H1 (cell line): ENCODE measurements around the gene TMEM145. TPM values are rescaled to one million over a fixed set of nuclear protein-coding genes. Genes with fewer than 3 reads are reported as not detected.

Experiments
- CTCF ChIA-PET: fragments of 300-600 bp; sonication (Branson Sonifier 250); formaldehyde crosslinking; loops from one replicate; lab custom pipeline; 2021; ENCODE audit not compliant: partially characterized antibody; lab: Charles Lee
- POLR2A ChIA-PET: fragments of 300-600 bp; sonication (Branson Sonifier 250); formaldehyde crosslinking; loops from one replicate; lab custom pipeline; 2021; ENCODE audit warnings: inconsistent platforms; ENCODE audit not compliant: partially characterized antibody; lab: Charles Lee
- DNase-seq, 2 experiments: peaks; one replicate each; pipeline versions ENCODE4 v3.0.0 to v3.0.0-alpha.2; 2010 to 2022; ENCODE audit warnings: low spot score in 2 of 2, low read depth in 1 of 2, mixed read lengths in 1 of 2
- FAIRE-seq: peaks from 2 replicates; lab custom pipeline; 2011; peaks lifted over from hg19 to GRCh38; lab: Jason Lieb, UNC
- H2AFZ ChIP-seq: 2 replicates; pipeline ENCODE4 v1.8.1; 2012; ENCODE audit warnings: low read length, inconsistent platforms
- H2AK5ac ChIP-seq: 2 replicates; pipeline ENCODE4 v1.6.1; 2013; ENCODE audit warnings: low read depth, low read length
- H2BK120ac ChIP-seq: replicated peaks from 2 replicates; pipeline ENCODE3; 2013; ENCODE audit warnings: low read depth, low read length, inconsistent platforms
- H2BK12ac ChIP-seq: 2 replicates; pipeline ENCODE4 v1.6.1; 2013; ENCODE audit warnings: low read depth, low read length
- H2BK15ac ChIP-seq: 2 replicates; pipeline ENCODE4 v1.6.1; 2013; ENCODE audit warnings: low read length
- H2BK20ac ChIP-seq: 2 replicates; pipeline ENCODE4 v1.6.1; 2013; ENCODE audit warnings: low read length
- H2BK5ac ChIP-seq: 2 replicates; pipeline ENCODE4 v1.6.1; 2013; ENCODE audit warnings: low read depth, low read length
- H3K14ac ChIP-seq: 2 replicates; pipeline ENCODE4 v1.6.1; 2013; ENCODE audit warnings: inconsistent platforms; ENCODE audit not compliant: insufficient read length
- H3K18ac ChIP-seq: 2 replicates; pipeline ENCODE4 v1.6.1; 2013; ENCODE audit warnings: low read length; ENCODE audit errors: extremely low read depth
- H3K23ac ChIP-seq: 2 replicates; pipeline ENCODE4 v1.6.1; 2013; ENCODE audit warnings: inconsistent platforms; ENCODE audit not compliant: insufficient read length
- H3K23me2 ChIP-seq: 2 replicates; pipeline ENCODE4 v1.6.1; 2013; ENCODE audit warnings: low read depth, low read length
- H3K27ac ChIP-seq: 2 replicates; pipeline ENCODE4 v1.6.1; 2011; ENCODE audit warnings: low read depth, low read length, inconsistent platforms
- H3K27me3 ChIP-seq, 4 experiments: replicated peaks in 1 of 4; 1 replicate in 1 of 4; 2 replicates in 3 of 4; pipeline versions ENCODE4 v1.6.1 to v1.8.1; 2011 to 2013; ENCODE audit warnings: low read length in 3 of 4, mild to moderate bottlenecking in 3 of 4, inconsistent platforms in 2 of 4, mixed read lengths in 2 of 4, moderate library complexity in 1 of 4; ENCODE audit not compliant: control insufficient read depth in 3 of 4, insufficient read depth in 3 of 4; ENCODE audit errors: extremely low read depth in 1 of 4
- H3K36me3 ChIP-seq, 4 experiments: 2 replicates each; pipeline versions ENCODE4 v1.6.1 to v1.8.1; 2011 to 2013; ENCODE audit warnings: mild to moderate bottlenecking in 4 of 4, low read length in 3 of 4, moderate library complexity in 2 of 4, control low read depth in 1 of 4, inconsistent platforms in 1 of 4; ENCODE audit not compliant: insufficient read depth in 4 of 4, control insufficient read depth in 2 of 4
- H3K4ac ChIP-seq: replicated peaks from 2 replicates; pipeline ENCODE3; 2013; ENCODE audit warnings: low read length, low read depth, mixed read lengths, inconsistent platforms; ENCODE audit not compliant: insufficient read length
- H3K4me1 ChIP-seq, 4 experiments: replicated peaks in 1 of 4; 1 replicate in 1 of 4; 2 replicates in 3 of 4; pipeline versions ENCODE4 v1.6.1 to v1.8.1; 2011 to 2013; ENCODE audit warnings: low read length in 3 of 4, inconsistent platforms in 2 of 4, mixed read lengths in 1 of 4; ENCODE audit not compliant: insufficient read depth in 4 of 4, control insufficient read depth in 3 of 4
- H3K4me2 ChIP-seq, 2 experiments: 2 replicates each; pipeline versions ENCODE4 v1.6.1 to v1.8.1; 2011 to 2013; ENCODE audit warnings: low read depth in 2 of 2, low read length in 2 of 2, control low read depth in 1 of 2, inconsistent platforms in 1 of 2, mild to moderate bottlenecking in 1 of 2; ENCODE audit not compliant: insufficient read depth in 1 of 2
- H3K4me3 ChIP-seq, 4 experiments: fragments of 200-600, 300-600 bp in 1 of 4; sonication (generic), shearing (Covaris generic), sonication (Bioruptor Twin) in 1 of 4; 2 replicates each; pipeline versions ENCODE4 v1.5.1 to v1.8.1; 2011 to 2016; ENCODE audit warnings: low read length in 4 of 4, low read depth in 3 of 4, control low read depth in 2 of 4, inconsistent platforms in 2 of 4, mild to moderate bottlenecking in 2 of 4, mixed read lengths in 1 of 4, moderate library complexity in 1 of 4; ENCODE audit not compliant: insufficient read depth in 2 of 4; ENCODE audit errors: extremely low read depth in 1 of 4
- H3K56ac ChIP-seq: replicated peaks from 2 replicates; pipeline ENCODE3; 2013; ENCODE audit warnings: low read depth, mild to moderate bottlenecking, mixed read lengths, low read length, inconsistent platforms; ENCODE audit not compliant: insufficient read length
- H3K79me1 ChIP-seq: 2 replicates; pipeline ENCODE4 v1.6.1; 2013; ENCODE audit warnings: low read depth, low read length, control low read depth
- H3K79me2 ChIP-seq, 2 experiments: 2 replicates each; pipeline versions ENCODE4 v1.6.1 to v1.8.1; 2012 to 2013; ENCODE audit warnings: low read length in 2 of 2, mild to moderate bottlenecking in 2 of 2, inconsistent platforms in 1 of 2; ENCODE audit not compliant: insufficient read depth in 2 of 2, control insufficient read depth in 1 of 2
- H3K9ac ChIP-seq, 4 experiments: replicated peaks in 1 of 4; 1 replicate in 1 of 4; 2 replicates in 3 of 4; pipeline versions ENCODE4 v1.6.1 to v1.8.1; 2011 to 2013; ENCODE audit warnings: low read depth in 3 of 4, low read length in 3 of 4, control low read depth in 2 of 4, mild to moderate bottlenecking in 2 of 4, moderate library complexity in 2 of 4, inconsistent platforms in 1 of 4; ENCODE audit errors: extremely low read depth in 1 of 4
- H3K9me3 ChIP-seq, 2 experiments: 2 replicates each; pipeline versions ENCODE4 v1.6.1 to v1.8.1; 2012 to 2013; ENCODE audit warnings: mild to moderate bottlenecking in 2 of 2, moderate library complexity in 2 of 2, control low read depth in 1 of 2, inconsistent platforms in 1 of 2, low read depth in 1 of 2, low read length in 1 of 2, mixed read lengths in 1 of 2; ENCODE audit not compliant: insufficient read depth in 2 of 2
- H4K20me1 ChIP-seq, 2 experiments: replicated peaks in 1 of 2; 2 replicates each; pipeline versions ENCODE3 to v1.8.1; 2011 to 2013; ENCODE audit warnings: inconsistent platforms in 2 of 2, low read length in 2 of 2, mild to moderate bottlenecking in 1 of 2; ENCODE audit not compliant: insufficient read depth in 2 of 2, control insufficient read depth in 1 of 2
- H4K5ac ChIP-seq: 2 replicates; pipeline ENCODE4 v1.6.1; 2013; ENCODE audit warnings: low read length, low read depth, mixed read lengths, inconsistent platforms; ENCODE audit not compliant: insufficient read length
- H4K8ac ChIP-seq: 2 replicates; pipeline ENCODE4 v1.8.0; 2013; ENCODE audit warnings: mild to moderate bottlenecking, moderate library complexity, low read length, inconsistent platforms; ENCODE audit not compliant: insufficient read depth; ENCODE audit errors: extremely low read depth
- H4K91ac ChIP-seq: replicated peaks from 2 replicates; pipeline ENCODE3; 2013; ENCODE audit warnings: low read length, mixed read lengths, inconsistent platforms; ENCODE audit not compliant: insufficient read length
- ASH2L ChIP-seq: fragments of 200-600, 300-600 bp; sonication (generic); IDR thresholded peaks from one replicate; pipeline ENCODE4 v1.7.1; 2017; ENCODE audit warnings: low read length
- BCL11A ChIP-seq, 2 experiments: IDR thresholded peaks; one replicate each; pipeline ENCODE4 v1.6.1; 2011; ENCODE audit warnings: low read depth in 2 of 2, low read length in 2 of 2, mild to moderate bottlenecking in 2 of 2
- CBX8 ChIP-seq: fragments of 300-800, 300-1000 bp; sonication (generic); IDR thresholded peaks from 2 replicates; pipeline ENCODE4 v1.7.1; 2016; ENCODE audit warnings: low read depth, low read length, borderline replicate concordance
- CEBPB ChIP-seq: IDR thresholded peaks from 2 replicates; pipeline ENCODE4 v1.6.1; 2012; ENCODE audit warnings: low read depth, low read length
- GTF2F1 ChIP-seq: IDR thresholded peaks from 2 replicates; pipeline ENCODE4 v1.6.1; 2012; ENCODE audit warnings: low read depth, low read length, improper control_type of control experiment, borderline replicate concordance
- JUN ChIP-seq: IDR thresholded peaks from 2 replicates; pipeline ENCODE4 v1.6.1; 2011; ENCODE audit warnings: low read depth, mild to moderate bottlenecking, improper control_type of control experiment, low read length
- NANOG ChIP-seq: IDR thresholded peaks from 2 replicates; pipeline ENCODE4 v1.6.1; 2011; ENCODE audit warnings: low read length, low read depth, mild to moderate bottlenecking, inconsistent platforms; ENCODE audit not compliant: insufficient read depth, poor library complexity, severe bottlenecking
- PHF8 ChIP-seq: fragments of 200-600 bp; sonication (generic); conservative IDR thresholded peaks from 2 replicates; pipeline ENCODE4 v1.7.1; 2012; ENCODE audit warnings: low read depth, mild to moderate bottlenecking, inconsistent platforms, low read length, moderate library complexity
- SUZ12 ChIP-seq: fragments of 200-600 bp; sonication (generic); IDR thresholded peaks from 2 replicates; pipeline ENCODE4 v1.6.1; 2012; ENCODE audit warnings: mild to moderate bottlenecking, inconsistent platforms, low read length, moderate library complexity, mixed read lengths
- WGBS, 2 experiments: shearing (Covaris generic) in 1 of 2; methylation state at CpG; one replicate each; pipeline versions ENCODE4 v1.1.6 to v1.1.7; 2013 to 2015; ENCODE audit warnings: low lambda C conversion rate in 2 of 2, mixed read lengths in 2 of 2, inconsistent platforms in 1 of 2, low coverage in 1 of 2, missing lambda C conversion rate in 1 of 2; ENCODE audit not compliant: insufficient replicate concordance in 2 of 2, insufficient coverage in 1 of 2, insufficient read length in 1 of 2; ENCODE audit errors: extremely low coverage in 1 of 2, missing lambda C conversion rate in 1 of 2; 5-methylcytosine and 5-hydroxymethylcytosine counted together
- polyA plus RNA-seq, 7 experiments: library from polyadenylated mRNA; depleted of rRNA in 3 of 7; stranded (reverse) in 5 of 7; unstranded in 2 of 7; fragments of >200 nt in 5 of 7; fragments of 200-250 nt in 2 of 7; gene quantifications; 1 replicate in 5 of 7; 2 replicates in 1 of 7; 4 replicates in 1 of 7; pipeline versions ENCODE4 v1.2.1 to v1.2.3, GENCODE V29; 2011 to 2013; ENCODE audit warnings: missing spikeins in 2 of 7, mixed read lengths in 2 of 7
- total RNA-seq: library from RNA; stranded (reverse); fragmentation: NEBNext Ultra II Directional; extraction: Animal tissue kit (Norgen Biotek cat#: 25700); gene quantifications from 2 replicates; pipeline ENCODE4 v1.2.1, GENCODE V29; 2021
- TF ChIP-seq, protein P1 (sequence below), 3 experiments: IDR thresholded peaks; 1 replicate in 2 of 3; 2 replicates in 1 of 3; pipeline versions ENCODE4 v1.5.1 to v1.6.1; 2011; ENCODE audit warnings: low read length in 3 of 3, mild to moderate bottlenecking in 3 of 3, inconsistent platforms in 2 of 3, low read depth in 1 of 3, moderate library complexity in 1 of 3; ENCODE audit not compliant: insufficient read depth in 1 of 3; ENCODE audit errors: control extremely low read depth in 1 of 3

TMEM145 gene
- total and polyA plus RNA-seq, 2 of the 8 experiments (the other 6 are each of a cell fraction or from before 2014, with no cell fraction given): 2.3 to 4.7 TPM

DNA sequence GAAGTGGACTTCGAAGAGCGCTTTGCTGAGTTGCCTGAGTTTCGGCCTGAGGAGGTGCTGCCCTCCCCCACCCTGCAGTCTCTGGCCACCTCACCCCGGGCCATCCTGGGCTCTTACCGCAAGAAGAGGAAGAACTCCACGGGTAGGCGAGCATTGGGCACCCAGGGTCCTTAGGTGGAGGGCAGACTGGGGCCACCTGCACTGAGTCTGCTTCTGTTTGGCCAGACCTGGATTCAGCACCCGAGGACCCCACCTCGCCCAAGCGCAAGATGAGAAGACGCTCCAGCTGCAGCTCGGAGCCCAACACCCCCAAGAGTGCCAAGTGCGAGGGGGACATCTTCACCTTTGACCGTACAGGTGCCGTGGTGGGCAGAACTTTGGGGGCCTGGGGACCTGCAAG, 19.2 kb upstream of the TMEM145 start:
- Histone ChIP-seq H2BK120ac (no peak overlapping the region), H3K56ac (no peak overlapping the region), H3K4me2 (no peak overlapping the region), H3K4me3 (no peak overlapping the region), H4K91ac (no peak overlapping the region), H3K79me2 (no peaks in the 10 kb centered on the region), H4K8ac (no peak overlapping the region), H2BK12ac (no peak overlapping the region), H3K18ac (no peak overlapping the region), H2BK15ac (no peak overlapping the region), H4K20me1 (peaks cover 0 to 12% of the 10 kb centered on the region in 2 experiments), H3K4me1 (peaks cover 0 to 2% (median under 1%) of the 10 kb centered on the region in 4 experiments; a peak in 5 of 7 replicates), H3K36me3 (peaks cover 6 to 53% (median 39%) of the 10 kb centered on the region in 4 experiments; a peak in 7 of 8 replicates), H4K5ac (no peak overlapping the region), H3K14ac (no peak overlapping the region), H3K79me1 (peaks cover 7% of the 10 kb centered on the region), H3K4ac (no peak overlapping the region), H2BK20ac (no peak overlapping the region), H3K27ac (no peak overlapping the region), H3K9ac (no peak overlapping the region), H2AK5ac (no peak overlapping the region), H3K27me3 (no peaks in the 10 kb centered on the region), H2BK5ac (0 out of 2 replicates have a peak overlapping the region, but pooled peaks have one; percentile 16), H3K9me3 (no peaks in the 10 kb centered on the region), H3K23me2 (no peaks in the 10 kb centered on the region), H2AFZ (no peak overlapping the region), H3K23ac (no peak overlapping the region)
- ChIA-PET CTCF (interaction anchor here (0.6 to 10.6 kb wide), 19 partner anchors 8 to 185 kb away, joined by 3 to 155 read pairs (median 4); partner anchors contain the start of genes GSK3A, PAFAH1B3, PRR19 and ZNF526), POLR2A (interaction anchor here (0.6 to 4.1 kb wide), 5 partner anchors 8 to 127 kb away, joined by 3 to 20 read pairs (median 5); partner anchors contain the start of genes PAFAH1B3 and PRR19)
- FAIRE-seq (no peak), DNase-seq (no peak)
- 92% methylated on average over 15 of the region's 15 CpGs; no CpG with 5 or more reads in 1 of the 2 experiments for WGBS, 2 experiments
- TF ChIP-seq ASH2L (no peak), NANOG (no peak), SUZ12 (no peak), CBX8 (no peak), PHF8 (no peak), JUN (no peak), GTF2F1 (no peak), CEBPB (no peak), BCL11A (IDR thresholded peaks at IDR 0.05; ENCODE audit: low read depth in 2 of 2, low read length in 2 of 2) (no peak)
- TF ChIP-seq, protein P1, sequence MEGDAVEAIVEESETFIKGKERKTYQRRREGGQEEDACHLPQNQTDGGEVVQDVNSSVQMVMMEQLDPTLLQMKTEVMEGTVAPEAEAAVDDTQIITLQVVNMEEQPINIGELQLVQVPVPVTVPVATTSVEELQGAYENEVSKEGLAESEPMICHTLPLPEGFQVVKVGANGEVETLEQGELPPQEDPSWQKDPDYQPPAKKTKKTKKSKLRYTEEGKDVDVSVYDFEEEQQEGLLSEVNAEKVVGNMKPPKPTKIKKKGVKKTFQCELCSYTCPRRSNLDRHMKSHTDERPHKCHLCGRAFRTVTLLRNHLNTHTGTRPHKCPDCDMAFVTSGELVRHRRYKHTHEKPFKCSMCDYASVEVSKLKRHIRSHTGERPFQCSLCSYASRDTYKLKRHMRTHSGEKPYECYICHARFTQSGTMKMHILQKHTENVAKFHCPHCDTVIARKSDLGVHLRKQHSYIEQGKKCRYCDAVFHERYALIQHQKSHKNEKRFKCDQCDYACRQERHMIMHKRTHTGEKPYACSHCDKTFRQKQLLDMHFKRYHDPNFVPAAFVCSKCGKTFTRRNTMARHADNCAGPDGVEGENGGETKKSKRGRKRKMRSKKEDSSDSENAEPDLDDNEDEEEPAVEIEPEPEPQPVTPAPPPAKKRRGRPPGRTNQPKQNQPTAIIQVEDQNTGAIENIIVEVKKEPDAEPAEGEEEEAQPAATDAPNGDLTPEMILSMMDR (IDR thresholded peaks at IDR 0.05; ENCODE audit: control extremely low read depth in 1 of 3, insufficient read depth in 1 of 3, low read depth in 1 of 3, low read length in 3 of 3): no peak
